Lower leg skin (tissue), 3 donors: Measurements from ENCODE around the gene CEACAM18.

Source experiments
- CTCF ChIP-seq, 3 donors: fragments of 450-650 bp; IDR thresholded peaks; one replicate each; pipeline ENCODE4 v1.5.1; 2016; ENCODE audit warnings: antibody characterized with exemption in 3 of 3, mild to moderate bottlenecking in 3 of 3, moderate library complexity in 2 of 3
- POLR2A ChIP-seq, 2 donors: fragments of 450-650 bp; IDR thresholded peaks; one replicate each; pipeline ENCODE4 v1.6.1; 2016 to 2017; ENCODE audit warnings: antibody characterized with exemption in 2 of 2, mild to moderate bottlenecking in 1 of 2, moderate library complexity in 1 of 2

DNA sequence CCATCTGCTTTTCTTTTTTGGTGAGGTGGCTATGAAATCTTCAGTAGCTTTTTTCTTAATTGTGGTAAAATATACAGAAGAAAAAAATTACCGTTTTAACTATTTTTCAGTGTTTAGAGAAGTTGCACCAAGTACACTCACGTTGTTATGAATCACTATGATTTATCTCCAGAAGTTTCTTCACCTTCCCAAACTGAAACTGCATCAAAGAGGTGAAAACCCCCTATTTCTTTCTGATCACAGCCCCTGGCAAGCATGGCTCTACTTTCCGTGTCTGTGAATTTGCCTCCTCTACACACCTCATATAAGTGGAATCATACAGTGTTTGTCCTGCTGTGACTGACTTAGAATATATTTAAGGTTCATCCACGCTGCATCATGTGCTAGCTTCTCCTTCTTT lies 45.3 kb upstream of the CEACAM18 start:
- TF ChIP-seq CTCF (IDR thresholded peaks at IDR 0.05) = no peak
- TF ChIP-seq POLR2A (IDR thresholded peaks at IDR 0.05) = no peak
